SH-SY5Y (cell line): ENCODE results near the gene CHD9.

Source experiments
- GATA2 ChIP-seq: IDR thresholded peaks from 2 replicates; pipeline ENCODE4 v1.6.1; 2011; ENCODE audit warnings: mild to moderate bottlenecking, low read depth, low read length
- GATA3 ChIP-seq: IDR thresholded peaks from 2 replicates; pipeline ENCODE4 v1.6.1; 2011; ENCODE audit warnings: low read depth, mild to moderate bottlenecking, low read length, moderate library complexity

DNA sequence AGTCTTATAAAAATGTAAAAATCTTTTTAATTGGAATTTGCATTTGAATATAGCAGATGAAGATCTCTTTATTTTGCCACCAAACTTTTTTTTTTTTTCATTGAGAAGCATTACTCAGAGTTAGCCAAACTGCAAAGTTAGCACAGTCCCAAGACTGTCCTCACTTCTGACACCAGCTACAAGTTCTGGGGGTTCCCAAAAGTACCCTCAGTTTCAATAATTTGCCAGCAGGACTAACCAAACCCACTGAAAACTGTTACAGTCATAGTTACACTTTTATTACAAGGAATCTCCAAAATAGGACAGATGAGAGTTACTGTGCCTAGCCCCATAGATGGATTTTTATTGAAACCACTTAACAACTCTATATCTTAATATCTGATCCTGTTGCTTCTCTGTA lies 144.1 kb downstream of the CHD9 start:
- TF ChIP-seq GATA3 = no peak
- no peak for TF ChIP-seq GATA2
